ENCODE data around the gene PTS.

The PTS gene

DNA sequence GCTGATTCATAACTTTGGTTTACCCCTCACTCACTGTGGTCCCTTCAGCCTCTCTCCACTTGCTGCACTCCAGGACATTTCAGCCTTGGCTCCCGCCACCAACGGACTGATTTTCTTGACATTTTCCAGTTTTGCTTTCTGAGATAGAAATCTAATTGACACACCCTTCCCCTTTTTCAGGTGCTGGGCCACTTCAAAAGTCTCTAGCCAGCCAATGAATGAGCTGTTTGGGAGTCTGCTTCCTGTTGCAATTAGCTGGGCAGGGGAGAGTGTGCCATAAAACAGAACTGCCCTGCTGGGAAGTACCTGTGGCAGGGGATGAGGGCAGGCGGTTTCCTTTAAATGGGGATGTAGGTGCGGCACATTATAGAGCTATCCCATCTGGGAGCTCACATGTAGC, 55.5 kb downstream of the PTS start:
- ATAC-seq (ENCODE audit: low read depth) (no peak), DNase-seq (ENCODE audit: low spot score in 2 of 2) (no peak)
- H3K27ac Mint-ChIP-seq: no peak overlapping the region
- peak overlapping the region; percentile 18 for H3K4me3 Mint-ChIP-seq
- H3K27me3 Mint-ChIP-seq: peaks cover 2% of the 10 kb centered on the region
- no peaks in the 10 kb centered on the region for H3K9me3 Mint-ChIP-seq
- no peaks in the 10 kb centered on the region for H3K36me3 Mint-ChIP-seq
- H3K4me1 Mint-ChIP-seq: peaks cover 14% of the 10 kb centered on the region
